HUES6 (cell line): ENCODE results near the gene OTX2.
A peak's percentile ranks its signal among the peaks of the same experiment; 100 is the strongest.

Source experiments
- H3K27ac ChIP-seq: 2 replicates; pipeline ENCODE4 v1.7.0; 2013; ENCODE audit warnings: low read depth, mild to moderate bottlenecking, low read length, inconsistent platforms
- H3K27me3 ChIP-seq: 2 replicates; pipeline ENCODE4 v1.6.1; 2013; ENCODE audit warnings: low read length; ENCODE audit not compliant: control insufficient read depth, insufficient read depth
- H3K36me3 ChIP-seq: 2 replicates; pipeline ENCODE4 v1.6.1; 2013; ENCODE audit warnings: low read length; ENCODE audit not compliant: control insufficient read depth, insufficient read depth
- H3K4me1 ChIP-seq: 2 replicates; pipeline ENCODE4 v1.6.1; 2013; ENCODE audit warnings: low read length; ENCODE audit not compliant: control insufficient read depth, insufficient read depth
- H3K4me3 ChIP-seq: 2 replicates; pipeline ENCODE4 v1.5.1; 2013; ENCODE audit warnings: low read depth, low read length
- H3K9ac ChIP-seq: one replicate; pipeline ENCODE4 v1.6.1; 2013; ENCODE audit warnings: mild to moderate bottlenecking, low read length
- H3K9me3 ChIP-seq: 2 replicates; pipeline ENCODE4 v1.6.1; 2013; ENCODE audit warnings: low read depth, low read length; ENCODE audit not compliant: control insufficient read depth, insufficient read depth

The OTX2 gene

DNA sequence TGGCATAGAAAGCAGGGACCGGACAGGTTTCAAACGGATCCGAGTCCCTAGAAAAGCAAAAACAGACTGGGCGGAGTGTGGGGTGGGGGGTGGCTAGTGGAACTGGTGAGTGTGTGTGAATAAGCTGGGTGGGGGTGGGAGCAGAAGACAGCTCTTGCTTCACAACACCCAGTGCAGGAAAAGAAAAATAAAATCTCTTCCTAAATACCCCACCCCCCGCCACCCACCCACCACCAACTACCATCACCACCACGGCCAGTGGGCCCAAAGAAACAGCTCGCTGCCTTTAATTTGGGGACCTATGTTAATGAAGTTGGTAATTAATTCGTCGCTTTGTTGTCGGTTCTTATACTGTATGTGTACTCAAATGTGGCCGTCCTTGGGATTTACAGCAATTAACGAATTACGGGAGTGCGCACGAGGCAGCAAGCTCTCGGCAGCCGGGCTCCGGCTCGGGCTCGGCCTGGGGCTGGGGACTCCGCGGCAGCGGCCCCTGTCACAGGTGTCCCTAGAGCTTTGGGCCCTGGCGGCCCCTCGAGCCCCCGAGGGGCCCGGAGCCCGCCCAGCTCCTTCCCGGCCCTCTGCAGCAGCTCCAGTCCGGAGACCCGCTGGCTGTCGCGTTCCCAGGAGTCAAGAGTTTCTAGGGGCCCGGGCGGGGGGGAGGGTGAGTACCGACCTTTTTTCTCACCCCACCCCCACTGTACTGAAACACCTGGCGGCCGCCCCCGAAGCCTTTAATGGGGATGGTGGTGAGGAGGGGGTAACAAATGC is 1.5 kb upstream of the OTX2 start:
- H3K9me3 ChIP-seq, result no peaks in the 10 kb centered on the region
- no peak overlapping the region for H3K9ac ChIP-seq
- H3K4me3 ChIP-seq, result peak overlapping the region; percentile 69
- H3K4me1 ChIP-seq, result peaks cover 63% of the 10 kb centered on the region
- peaks cover 99% of the 10 kb centered on the region for H3K27me3 ChIP-seq
- H3K36me3 ChIP-seq, result no peaks in the 10 kb centered on the region
- no peak overlapping the region for H3K27ac ChIP-seq

DNA sequence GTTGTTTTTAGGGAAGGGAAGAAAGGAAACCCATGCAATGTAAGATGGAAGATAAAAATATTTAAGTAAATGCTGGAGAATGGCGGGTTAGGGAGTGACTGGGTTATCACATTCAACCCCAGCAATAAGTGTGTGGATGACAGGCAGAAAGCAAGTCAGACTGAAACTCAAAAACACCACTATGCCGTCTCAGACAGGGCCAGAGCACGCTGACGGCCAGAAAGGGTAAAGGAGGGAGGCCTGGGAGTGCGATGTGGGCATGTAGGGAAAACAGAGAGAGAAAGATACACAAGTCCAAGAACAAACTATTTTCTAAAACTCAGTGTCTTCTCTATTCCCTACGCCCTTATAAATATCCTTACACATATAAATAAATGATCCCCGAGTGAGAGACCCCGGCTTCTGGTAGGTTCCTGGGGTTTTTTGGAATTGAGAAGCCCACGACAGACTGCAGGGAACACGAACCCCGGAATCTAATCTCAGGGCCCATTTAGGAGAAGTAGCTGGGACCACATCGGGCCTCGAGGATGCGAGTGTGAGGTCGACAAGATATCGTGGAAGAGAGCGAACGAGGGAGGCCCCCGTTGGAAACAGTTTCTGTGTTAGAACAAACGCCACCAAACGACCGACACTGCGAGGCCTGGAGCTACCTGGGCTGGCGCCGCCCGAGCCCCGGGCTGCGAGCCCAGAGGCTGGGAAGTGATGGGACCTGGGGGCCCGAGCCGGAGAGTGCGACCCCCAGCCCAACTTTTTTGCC is 735 bp upstream of the OTX2 start:
- peaks cover 96% of the 10 kb centered on the region for H3K27me3 ChIP-seq

DNA sequence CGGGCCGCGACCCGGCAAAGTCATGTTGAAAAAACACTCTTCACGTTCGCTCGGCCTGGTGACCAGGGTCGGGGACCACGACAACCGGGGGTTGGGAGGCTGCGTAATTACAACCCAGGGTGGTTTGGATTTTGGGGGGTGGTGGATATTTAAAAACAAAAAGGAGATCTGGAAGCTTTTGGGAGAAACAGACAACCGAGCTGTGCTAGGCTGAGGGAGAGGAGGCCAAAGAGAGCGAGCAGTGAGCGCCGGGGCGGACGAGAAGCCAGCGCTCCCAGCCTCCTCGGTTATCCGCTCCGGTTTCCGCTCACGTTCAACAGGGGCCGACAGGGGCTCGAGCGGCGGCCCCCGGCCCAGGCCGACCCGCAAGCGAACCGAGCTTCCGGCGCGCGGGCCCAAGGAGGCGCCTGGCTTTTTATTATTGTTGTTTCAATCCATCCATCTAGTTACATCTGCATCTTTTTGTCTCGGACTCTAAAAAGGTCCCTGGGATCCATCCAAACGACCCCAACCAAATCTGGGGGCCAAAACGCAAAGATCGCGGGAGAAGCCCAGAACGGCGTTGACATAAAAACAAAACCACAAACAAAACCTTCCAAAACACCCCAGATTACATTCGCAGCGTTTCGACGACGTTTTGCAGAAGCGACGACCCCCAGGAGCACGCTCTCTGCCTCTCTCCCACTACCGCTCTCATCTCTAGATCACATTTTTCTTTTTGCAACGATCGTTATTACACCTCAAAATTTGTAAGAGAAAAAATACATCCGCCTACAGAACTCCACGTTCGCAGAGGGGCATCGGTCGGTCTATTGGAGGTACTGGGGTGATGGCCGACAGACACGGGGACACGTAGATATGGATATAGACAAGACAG is 771 bp downstream of the OTX2 start:
- Histone ChIP-seq H3K4me1 (peaks cover 61% of the 10 kb centered on the region), H3K27ac (no peak overlapping the region), H3K9me3 (no peaks in the 10 kb centered on the region), H3K27me3 (peaks cover 89% of the 10 kb centered on the region), H3K4me3 (peak overlapping the region; percentile 69), H3K36me3 (no peaks in the 10 kb centered on the region), H3K9ac (peak overlapping the region; percentile 64)

More for the DNA sequence above, 735 bp upstream of the OTX2 start:
- no peak overlapping the region for H3K9ac ChIP-seq
- peak overlapping the region; percentile 69 for H3K4me3 ChIP-seq
- no peaks in the 10 kb centered on the region for H3K36me3 ChIP-seq
- no peak overlapping the region for H3K27ac ChIP-seq
- H3K9me3 ChIP-seq, result no peaks in the 10 kb centered on the region
- H3K4me1 ChIP-seq, result peaks cover 65% of the 10 kb centered on the region

DNA sequence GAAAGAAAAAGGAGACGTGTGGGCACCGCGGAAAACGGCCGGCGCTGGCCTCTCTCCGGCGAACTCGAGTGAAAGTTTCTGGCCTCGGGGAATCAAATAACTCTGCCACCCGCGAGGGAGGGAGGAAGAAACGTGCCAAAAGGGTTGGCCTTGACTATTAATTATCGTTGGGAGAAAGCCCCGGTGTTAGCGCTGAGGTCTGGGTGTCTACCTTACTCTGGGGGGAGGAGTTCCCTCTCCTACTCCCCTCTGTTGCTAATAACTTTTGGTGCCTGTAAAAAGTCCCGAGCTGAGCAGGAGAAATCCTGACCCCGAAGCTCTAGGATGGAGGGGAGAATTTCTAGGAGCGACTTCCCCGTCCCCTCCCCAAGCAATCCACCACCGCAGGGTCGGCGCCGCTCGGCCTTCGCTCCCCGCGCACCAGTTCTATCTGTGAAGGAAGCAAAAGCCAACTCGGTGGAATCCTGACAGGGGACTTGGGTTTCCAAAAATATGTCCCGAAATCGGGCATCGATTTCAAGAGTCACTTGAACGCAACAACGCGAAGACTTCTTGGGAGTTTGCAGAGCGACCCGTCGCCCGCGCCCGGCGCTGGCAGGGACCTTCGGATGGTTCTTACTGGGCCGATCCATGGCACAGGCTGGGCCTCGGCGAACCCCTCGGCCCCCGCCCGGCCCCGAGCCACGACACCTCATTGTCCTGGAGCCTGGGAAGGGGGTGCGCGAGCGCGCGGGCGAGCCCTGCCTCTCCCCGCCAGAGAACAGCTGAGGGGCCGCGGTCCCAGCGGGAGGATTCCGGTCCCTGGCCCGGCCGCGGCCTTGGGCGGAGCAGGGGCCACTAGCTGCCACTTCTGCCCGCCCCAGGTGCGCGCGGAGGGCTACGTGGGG is 1.7 kb downstream of the OTX2 start:
- Histone ChIP-seq H3K27ac (no peak overlapping the region), H3K36me3 (peaks cover 5% of the 10 kb centered on the region), H3K9me3 (no peaks in the 10 kb centered on the region), H3K9ac (peak overlapping the region; percentile 64), H3K4me1 (peaks cover 58% of the 10 kb centered on the region), H3K4me3 (peak overlapping the region; percentile 69), H3K27me3 (peaks cover 89% of the 10 kb centered on the region)

DNA sequence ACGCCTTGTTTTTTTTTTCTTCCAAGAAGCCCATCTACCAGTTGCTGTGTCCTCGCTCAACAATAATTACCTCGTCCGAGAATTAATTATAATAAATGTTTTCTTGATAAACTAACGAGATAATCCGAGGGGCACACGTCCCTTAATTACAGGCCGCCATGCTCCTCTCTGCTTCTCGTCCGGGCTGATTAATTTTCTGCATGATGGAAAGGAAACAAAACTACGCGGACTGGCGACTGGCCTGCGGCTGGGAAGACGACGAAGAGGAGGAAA is 2.2 kb downstream of the OTX2 start:
- Histone ChIP-seq H3K9me3 (no peaks in the 10 kb centered on the region), H3K27me3 (peaks cover 89% of the 10 kb centered on the region), H3K27ac (no peak overlapping the region), H3K4me3 (peak overlapping the region; percentile 69), H3K4me1 (peaks cover 58% of the 10 kb centered on the region), H3K9ac (peak overlapping the region; percentile 64), H3K36me3 (peaks cover 11% of the 10 kb centered on the region)

DNA sequence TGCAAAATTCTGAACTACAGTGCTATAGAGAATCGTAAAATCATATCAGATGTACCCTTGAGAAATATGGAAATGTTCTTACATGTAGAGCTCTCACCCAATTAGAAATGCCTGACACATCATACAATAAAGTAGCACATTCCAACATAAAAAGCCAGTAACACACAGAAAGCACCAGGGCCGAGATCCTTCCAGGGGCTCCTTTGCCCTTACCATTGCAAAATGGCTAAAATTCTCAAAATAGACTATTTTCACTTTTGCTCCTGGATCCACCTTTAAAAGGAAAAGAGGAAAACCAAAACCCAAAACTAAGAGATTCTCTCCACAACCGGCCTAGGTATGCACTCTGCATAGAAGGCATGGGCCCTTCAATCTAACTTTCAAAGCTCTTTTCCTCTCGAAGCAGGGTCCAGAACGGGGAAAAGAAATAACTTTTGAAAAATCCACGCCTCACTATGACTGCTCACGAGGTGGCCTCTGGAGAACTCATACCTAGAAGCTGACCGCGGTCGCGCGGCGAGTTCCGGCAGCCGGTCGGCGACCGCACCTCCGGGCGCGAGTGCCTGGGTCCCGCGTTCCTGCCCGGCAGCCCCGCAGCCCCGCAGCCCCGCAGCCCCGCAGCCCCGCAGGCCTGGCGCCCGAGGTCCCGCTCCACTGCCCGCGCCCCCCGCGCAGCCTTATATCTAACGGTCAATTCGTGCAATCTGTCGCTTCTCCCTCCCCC is 2.7 kb downstream of the OTX2 start:
- H3K9me3 ChIP-seq, result no peaks in the 10 kb centered on the region
- peak overlapping the region; percentile 69 for H3K4me3 ChIP-seq
- 0 out of 2 replicates have a peak overlapping the region, but pooled peaks have one; percentile 97 for H3K27ac ChIP-seq
- peaks cover 58% of the 10 kb centered on the region for H3K4me1 ChIP-seq
- H3K36me3 ChIP-seq, result peaks cover 16% of the 10 kb centered on the region
- H3K9ac ChIP-seq, result peak overlapping the region; percentile 64
- H3K27me3 ChIP-seq, result peaks cover 89% of the 10 kb centered on the region

DNA sequence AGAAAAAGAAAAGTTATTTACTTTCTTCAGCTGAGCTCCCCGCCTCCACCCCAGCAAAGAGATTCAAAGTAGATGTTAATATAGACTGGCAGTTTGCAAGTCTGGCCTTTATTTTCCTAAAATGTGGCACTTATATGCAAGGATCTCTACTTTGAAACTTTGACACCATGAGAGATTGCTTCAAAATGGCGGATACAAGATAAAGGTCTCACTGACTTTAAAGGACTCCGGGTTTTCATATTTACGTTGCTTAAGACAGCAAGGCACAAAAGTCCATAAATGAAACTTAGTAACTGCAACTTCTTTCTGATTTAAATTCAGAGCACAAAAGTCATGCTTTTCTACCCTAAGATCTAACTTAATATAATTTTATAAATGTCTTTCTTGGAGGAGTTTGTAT is 3.5 kb downstream of the OTX2 start:
- H3K27ac ChIP-seq, result peak overlapping the region; percentile 97
- H3K27me3 ChIP-seq, result peaks cover 89% of the 10 kb centered on the region
- H3K9me3 ChIP-seq, result no peaks in the 10 kb centered on the region
- H3K36me3 ChIP-seq, result peaks cover 23% of the 10 kb centered on the region
- peak overlapping the region; percentile 71 for H3K9ac ChIP-seq
- H3K4me3 ChIP-seq, result peak overlapping the region; percentile 69
- H3K4me1 ChIP-seq, result peaks cover 56% of the 10 kb centered on the region

DNA sequence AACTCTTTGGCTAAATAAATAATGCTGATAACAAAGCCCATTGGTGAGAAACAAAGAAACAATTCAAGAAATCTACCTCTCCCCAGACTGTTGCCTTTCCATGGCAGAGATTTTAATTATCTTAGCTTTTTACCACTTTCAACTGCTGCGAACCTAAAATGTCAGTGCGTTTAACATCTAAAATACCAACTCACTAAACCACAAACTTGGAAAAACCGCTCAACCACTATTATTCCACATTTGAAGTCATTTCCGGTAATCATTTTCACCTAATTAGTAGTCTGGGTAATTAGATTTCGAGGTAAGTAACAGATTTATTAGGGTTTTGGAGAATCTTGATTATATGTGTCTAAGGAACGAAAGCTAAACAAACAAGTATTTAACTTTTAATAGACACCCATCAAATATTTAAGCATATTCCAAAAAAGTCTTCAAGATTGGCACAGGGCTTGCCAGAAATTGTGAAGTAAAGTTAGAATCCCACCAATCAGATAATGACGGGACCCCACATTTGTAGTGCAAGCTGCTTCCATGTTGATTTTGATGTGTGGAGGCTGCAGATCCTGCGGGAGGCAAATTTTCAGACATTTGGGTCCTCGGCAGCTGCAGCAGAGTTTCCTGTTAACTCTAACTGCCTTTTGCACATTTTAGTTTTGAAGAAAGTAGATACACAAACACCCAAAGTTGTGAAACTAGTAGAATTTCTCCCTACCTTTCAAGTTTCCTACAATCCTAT is 4.1 kb downstream of the OTX2 start:
- peak overlapping the region; percentile 71 for H3K9ac ChIP-seq
- H3K9me3 ChIP-seq, result no peaks in the 10 kb centered on the region
- H3K36me3 ChIP-seq, result peaks cover 29% of the 10 kb centered on the region
- peaks cover 89% of the 10 kb centered on the region for H3K27me3 ChIP-seq
- peaks cover 57% of the 10 kb centered on the region for H3K4me1 ChIP-seq
- H3K27ac ChIP-seq, result peak overlapping the region; percentile 97
- peak overlapping the region; percentile 69 for H3K4me3 ChIP-seq

DNA sequence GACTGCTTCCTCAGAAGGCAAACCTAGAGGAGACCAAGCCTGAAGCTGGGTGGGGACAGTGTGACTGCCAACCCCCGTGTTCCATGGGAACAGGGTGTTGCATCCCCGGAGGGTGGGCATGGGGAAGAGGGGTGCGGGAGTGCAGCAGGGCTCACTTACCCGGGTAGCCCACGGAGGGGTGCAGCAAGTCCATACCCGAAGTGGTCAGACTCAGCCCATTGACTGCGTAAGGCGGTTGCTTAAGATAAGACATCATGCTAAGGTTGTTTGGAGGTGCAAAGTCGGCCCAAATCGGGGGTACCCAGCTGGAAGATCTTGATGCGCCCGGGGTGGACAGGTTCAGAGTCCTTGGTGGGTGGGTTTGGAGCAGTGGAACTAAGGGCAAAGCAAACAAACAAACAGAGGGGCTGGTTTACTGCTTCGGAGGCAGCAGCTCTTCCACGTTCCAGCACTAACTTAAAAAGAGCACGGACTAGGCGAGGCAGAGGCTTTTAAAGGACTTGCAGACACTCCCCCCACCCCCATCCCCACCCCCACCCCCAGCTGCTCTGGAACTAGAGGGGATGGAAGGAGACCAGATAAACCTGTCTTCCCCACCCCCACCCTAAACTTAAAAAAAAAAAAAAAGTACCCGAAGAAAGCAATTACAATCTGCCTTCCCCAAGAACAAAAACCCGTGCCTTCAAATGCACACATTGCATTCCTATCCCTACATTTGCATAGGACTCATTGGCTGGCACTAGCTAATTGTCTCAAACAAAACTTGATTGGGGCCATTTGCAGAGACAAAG is 4.9 kb downstream of the OTX2 start:
- Histone ChIP-seq H3K9me3 (no peaks in the 10 kb centered on the region), H3K27ac (peak overlapping the region; percentile 97), H3K4me1 (peaks cover 52% of the 10 kb centered on the region), H3K27me3 (peaks cover 89% of the 10 kb centered on the region), H3K9ac (peak overlapping the region; percentile 82), H3K36me3 (peaks cover 35% of the 10 kb centered on the region), H3K4me3 (peak overlapping the region; percentile 87)
